H9 (cell line): ENCODE measurements around the gene TMEM117. TPM values are rescaled to one million over a fixed set of nuclear protein-coding genes. Genes with fewer than 3 reads are reported as not detected.

ENCODE experiments used
- DNase-seq: peaks from one replicate; pipeline ENCODE4 v3.0.0-alpha.2; 2017
- H2AFZ ChIP-seq: one replicate; pipeline ENCODE4 v1.6.1; 2013; ENCODE audit warnings: mild to moderate bottlenecking, low read length, control low read depth, moderate library complexity
- H2AK5ac ChIP-seq: 2 replicates; pipeline ENCODE4 v1.6.1; 2013; ENCODE audit warnings: low read length, control low read depth, mixed read lengths; ENCODE audit not compliant: insufficient read length
- H2BK120ac ChIP-seq: one replicate; pipeline ENCODE4 v1.6.1; 2013; ENCODE audit warnings: low read depth, mild to moderate bottlenecking, low read length, control low read depth, inconsistent platforms; ENCODE audit not compliant: poor library complexity, severe bottlenecking
- H2BK12ac ChIP-seq: 2 replicates; pipeline ENCODE4 v1.6.1; 2013; ENCODE audit warnings: low read length, control low read depth, mixed read lengths, low read depth; ENCODE audit not compliant: insufficient read length
- H2BK15ac ChIP-seq: 2 replicates; pipeline ENCODE4 v1.6.1; 2013; ENCODE audit warnings: low read depth, low read length, control low read depth
- H2BK20ac ChIP-seq: one replicate; pipeline ENCODE4 v1.6.1; 2013; ENCODE audit warnings: low read depth, mild to moderate bottlenecking, low read length, control low read depth, inconsistent platforms; ENCODE audit not compliant: poor library complexity, severe bottlenecking
- H2BK5ac ChIP-seq: 2 replicates; pipeline ENCODE4 v1.6.1; 2013; ENCODE audit warnings: low read length, control low read depth, mixed read lengths; ENCODE audit not compliant: insufficient read length
- H3K14ac ChIP-seq: 2 replicates; pipeline ENCODE4 v1.6.1; 2013; ENCODE audit warnings: low read length, control low read depth; ENCODE audit not compliant: insufficient read depth
- H3K18ac ChIP-seq: 2 replicates; pipeline ENCODE4 v1.6.1; 2013; ENCODE audit warnings: low read depth, mild to moderate bottlenecking, mixed read lengths, low read length, control low read depth; ENCODE audit not compliant: insufficient read length
- H3K23ac ChIP-seq: 2 replicates; pipeline ENCODE4 v1.6.1; 2013; ENCODE audit warnings: low read length, control low read depth, mixed read lengths, low read depth; ENCODE audit not compliant: insufficient read length
- H3K23me2 ChIP-seq: 2 replicates; pipeline ENCODE4 v1.6.1; 2013; ENCODE audit warnings: low read depth, mild to moderate bottlenecking, mixed read lengths, low read length, control low read depth; ENCODE audit not compliant: insufficient read length, poor library complexity, severe bottlenecking
- H3K27ac ChIP-seq: 2 replicates; pipeline ENCODE4 v1.5.1; 2013; ENCODE audit warnings: low read length, control low read depth, mixed read lengths, low read depth; ENCODE audit not compliant: insufficient read length
- H3K27me3 ChIP-seq: 2 replicates; pipeline ENCODE4 v1.6.1; 2013; ENCODE audit warnings: low read length, control low read depth, inconsistent platforms; ENCODE audit not compliant: insufficient read depth
- H3K4ac ChIP-seq: 2 replicates; pipeline ENCODE4 v1.6.1; 2013; ENCODE audit warnings: low read depth, mild to moderate bottlenecking, control low read depth, inconsistent platforms, low read length, moderate library complexity
- H3K4me1 ChIP-seq: 2 replicates; pipeline ENCODE4 v1.6.1; 2013; ENCODE audit warnings: low read length, control low read depth, inconsistent platforms; ENCODE audit not compliant: insufficient read depth
- H3K4me2 ChIP-seq: 2 replicates; pipeline ENCODE4 v1.6.1; 2013; ENCODE audit warnings: low read length, control low read depth, mixed read lengths; ENCODE audit not compliant: insufficient read length, insufficient read depth
- H3K56ac ChIP-seq: 2 replicates; pipeline ENCODE4 v1.6.1; 2013; ENCODE audit warnings: low read depth, mild to moderate bottlenecking, mixed read lengths, low read length, control low read depth; ENCODE audit not compliant: insufficient read length
- H3K79me1 ChIP-seq: 2 replicates; pipeline ENCODE4 v1.6.1; 2013; ENCODE audit warnings: low read depth, mild to moderate bottlenecking, moderate library complexity, low read length, control low read depth, inconsistent platforms; ENCODE audit not compliant: insufficient read depth, poor library complexity, severe bottlenecking
- H3K79me2 ChIP-seq: 2 replicates; pipeline ENCODE4 v1.6.1; 2013; ENCODE audit warnings: low read length, control low read depth, inconsistent platforms; ENCODE audit not compliant: insufficient read depth
- H3K9ac ChIP-seq: 2 replicates; pipeline ENCODE4 v1.6.1; 2013; ENCODE audit warnings: low read length, control low read depth, mixed read lengths; ENCODE audit not compliant: insufficient read length; ENCODE audit errors: extremely low read depth
- H3K9me3 ChIP-seq: one replicate; pipeline ENCODE4 v1.6.1; 2013; ENCODE audit warnings: low read depth, low read length, inconsistent platforms; ENCODE audit not compliant: control insufficient read depth
- H3T11ph ChIP-seq: one replicate; pipeline ENCODE4 v1.6.1; 2013; ENCODE audit warnings: mild to moderate bottlenecking, low read length, control low read depth, inconsistent platforms
- H4K20me1 ChIP-seq: one replicate; pipeline ENCODE4 v1.6.1; 2013; ENCODE audit not compliant: control insufficient read depth, insufficient read length, insufficient read depth
- H4K5ac ChIP-seq: 2 replicates; pipeline ENCODE4 v1.6.1; 2013; ENCODE audit warnings: low read depth, mild to moderate bottlenecking, mixed read lengths, low read length, control low read depth; ENCODE audit not compliant: insufficient read length
- H4K8ac ChIP-seq: replicated peaks from 2 replicates; pipeline ENCODE4 v1.6.1; 2013; ENCODE audit warnings: low read length, control low read depth, mixed read lengths, low read depth; ENCODE audit not compliant: insufficient read length
- H4K91ac ChIP-seq: 2 replicates; pipeline ENCODE4 v1.6.1; 2013; ENCODE audit warnings: low read depth, mild to moderate bottlenecking, moderate library complexity, mixed read lengths, low read length, control low read depth; ENCODE audit not compliant: insufficient read length
- H3K27ac Mint-ChIP-seq, 3 experiments: 2 replicates in 2 of 3; 3 replicates in 1 of 3; pipeline ENCODE4 v1.8.0; 2020 to 2021; ENCODE audit warnings: mixed read lengths in 3 of 3, mild to moderate bottlenecking in 1 of 3, moderate library complexity in 1 of 3
- H3K27me3 Mint-ChIP-seq: 2 replicates; pipeline ENCODE4 v1.8.0; 2021; ENCODE audit warnings: low read depth, mild to moderate bottlenecking, moderate library complexity, mixed read lengths
- H3K36me3 Mint-ChIP-seq, 3 experiments: 2 replicates in 2 of 3; 3 replicates in 1 of 3; pipeline ENCODE4 v1.8.0; 2020 to 2021; ENCODE audit warnings: low read depth in 3 of 3, mixed read lengths in 3 of 3; ENCODE audit not compliant: insufficient read depth in 1 of 3
- H3K4me1 Mint-ChIP-seq, 2 experiments: 2 replicates each; pipeline ENCODE4 v1.8.0; 2020; ENCODE audit warnings: mixed read lengths in 2 of 2
- H3K4me3 Mint-ChIP-seq, 2 experiments: 2 replicates in 1 of 2; 3 replicates in 1 of 2; pipeline ENCODE4 v1.8.0; 2020 to 2021; ENCODE audit warnings: mild to moderate bottlenecking in 2 of 2, mixed read lengths in 2 of 2, moderate library complexity in 1 of 2
- H3K9me3 Mint-ChIP-seq, 2 experiments: 2 replicates in 1 of 2; 3 replicates in 1 of 2; pipeline ENCODE4 v1.8.0; 2020; ENCODE audit warnings: mild to moderate bottlenecking in 2 of 2, mixed read lengths in 2 of 2, moderate library complexity in 1 of 2
- CTCF ChIP-seq: fragments of 200-600 bp; sonication (generic); conservative IDR thresholded peaks from 3 replicates; pipeline ENCODE4 v1.8.0; 2021; ENCODE audit warnings: antibody characterized with exemption, mild to moderate bottlenecking
- WGBS: extraction: QIAGEN DNeasy Blood & Tissue Kit; methylation state at CpG from one replicate; pipeline ENCODE4 v1.1.7; 2013; ENCODE audit warnings: missing lambda C conversion rate, low lambda C conversion rate, mixed read lengths; ENCODE audit not compliant: insufficient read length; ENCODE audit errors: extremely low coverage; 5-methylcytosine and 5-hydroxymethylcytosine counted together
- total RNA-seq: library from RNA; stranded (reverse); gene quantifications from 2 replicates; pipeline ENCODE4 v1.2.1, GENCODE V29; 2021

Gene TMEM117
- total RNA-seq, 1 experiment from 2014 or later = 1.7 TPM

- Histone ChIP-seq H3K4me1 (no peaks in the 10 kb centered on the region), H2AK5ac (no peak overlapping the region), H3K4ac (no peak overlapping the region), H3K4me2 (no peak overlapping the region), H4K5ac (no peak overlapping the region), H4K8ac (no peak overlapping the region), H3K27me3 (no peaks in the 10 kb centered on the region), H2BK12ac (no peak overlapping the region), H3K23me2 (no peaks in the 10 kb centered on the region), H3K9me3 (no peaks in the 10 kb centered on the region), H3K56ac (no peak overlapping the region), H2BK15ac (no peak overlapping the region), H2BK120ac (no peak overlapping the region), H2BK20ac (no peak overlapping the region), H4K91ac (no peak overlapping the region), H3K18ac (no peak overlapping the region), H2BK5ac (no peak overlapping the region), H3K23ac (no peak overlapping the region), H4K20me1 (no peaks in the 10 kb centered on the region), H2AFZ (no peak overlapping the region), H3K79me1 (no peaks in the 10 kb centered on the region), H3K79me2 (no peaks in the 10 kb centered on the region), H3K27ac (no peak overlapping the region), H3K14ac (no peak overlapping the region), H3T11ph (no peak overlapping the region), H3K9ac (no peak overlapping the region)
- no peak for DNase-seq
- no CpG with 5 or more reads among the region's 3 CpGs for WGBS
- Mint-ChIP-seq H3K27me3 (no peaks in the 10 kb centered on the region), H3K36me3 (no peaks in the 10 kb centered on the region), H3K9me3 (no peaks in the 10 kb centered on the region), H3K4me1 (no peaks in the 10 kb centered on the region), H3K27ac (no peak overlapping the region), H3K4me3 (no peak overlapping the region)
- TF ChIP-seq CTCF = no peak
These were observed 42.2 kb downstream of the TMEM117 start for GRCh38 chr12:43878050-43878449.
